GM12873 (cell line): Measurements from ENCODE around the gene RTP4.

Source experiments
- TF ChIP-seq, protein P1 (sequence below): IDR thresholded peaks from 2 replicates; pipeline ENCODE4 v1.5.1; 2012; ENCODE audit warnings: low read depth, mild to moderate bottlenecking, moderate library complexity, low read length, control low read depth; ENCODE audit not compliant: insufficient read depth; ENCODE audit errors: missing control alignments

Gene RTP4

GRCh38 chr3:187327845-187328244 is 40.3 kb upstream of the RTP4 start:
- TF ChIP-seq, protein P1, sequence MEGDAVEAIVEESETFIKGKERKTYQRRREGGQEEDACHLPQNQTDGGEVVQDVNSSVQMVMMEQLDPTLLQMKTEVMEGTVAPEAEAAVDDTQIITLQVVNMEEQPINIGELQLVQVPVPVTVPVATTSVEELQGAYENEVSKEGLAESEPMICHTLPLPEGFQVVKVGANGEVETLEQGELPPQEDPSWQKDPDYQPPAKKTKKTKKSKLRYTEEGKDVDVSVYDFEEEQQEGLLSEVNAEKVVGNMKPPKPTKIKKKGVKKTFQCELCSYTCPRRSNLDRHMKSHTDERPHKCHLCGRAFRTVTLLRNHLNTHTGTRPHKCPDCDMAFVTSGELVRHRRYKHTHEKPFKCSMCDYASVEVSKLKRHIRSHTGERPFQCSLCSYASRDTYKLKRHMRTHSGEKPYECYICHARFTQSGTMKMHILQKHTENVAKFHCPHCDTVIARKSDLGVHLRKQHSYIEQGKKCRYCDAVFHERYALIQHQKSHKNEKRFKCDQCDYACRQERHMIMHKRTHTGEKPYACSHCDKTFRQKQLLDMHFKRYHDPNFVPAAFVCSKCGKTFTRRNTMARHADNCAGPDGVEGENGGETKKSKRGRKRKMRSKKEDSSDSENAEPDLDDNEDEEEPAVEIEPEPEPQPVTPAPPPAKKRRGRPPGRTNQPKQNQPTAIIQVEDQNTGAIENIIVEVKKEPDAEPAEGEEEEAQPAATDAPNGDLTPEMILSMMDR, result no peak

- TF ChIP-seq, protein P1, result no peak
Observed at GRCh38 chr3:187328691-187329090, 39.5 kb upstream of the RTP4 start.

DNA sequence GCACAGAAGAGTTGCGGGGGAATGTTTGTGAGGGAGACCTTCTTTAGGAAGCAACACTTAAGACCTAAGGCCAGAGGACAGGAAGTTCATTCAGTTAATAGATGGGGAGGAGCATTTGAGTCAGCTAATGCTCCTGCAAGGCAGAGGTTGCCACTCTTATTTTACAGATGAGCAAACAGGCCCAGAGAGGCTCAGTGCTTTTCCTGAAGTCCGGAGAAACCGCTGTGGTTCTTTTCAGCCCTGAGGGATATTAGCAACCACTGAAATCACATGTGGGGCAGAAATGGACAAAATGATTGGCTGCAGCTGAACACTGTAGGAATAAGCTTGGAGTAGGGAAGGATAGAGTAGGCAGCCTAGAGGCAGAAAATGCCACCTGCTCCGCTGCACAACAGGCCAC is 33.3 kb upstream of the RTP4 start:
- TF ChIP-seq, protein P1, result no peak

DNA sequence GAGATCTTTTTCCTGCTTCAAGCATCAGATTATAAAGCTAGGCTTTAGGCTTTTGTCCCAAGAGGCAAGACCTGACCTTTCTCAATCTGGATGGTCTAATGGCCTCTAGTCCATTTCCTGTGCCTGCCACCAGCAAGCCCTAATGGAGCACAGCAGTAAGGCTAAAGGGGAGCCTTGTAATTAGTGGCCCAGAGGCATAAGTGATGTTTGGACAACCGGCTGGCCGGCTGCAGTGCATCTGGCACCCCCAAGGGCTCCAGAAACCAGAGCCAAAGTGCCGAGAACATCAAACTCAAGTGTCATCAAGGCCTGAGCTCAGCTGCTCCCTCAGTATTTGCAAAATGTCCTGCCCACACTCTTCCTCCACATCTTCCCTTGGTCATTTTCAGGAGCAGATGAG is 31.9 kb upstream of the RTP4 start:
- TF ChIP-seq, protein P1, result no peak

GRCh38 chr3:187340578-187340977 is 27.6 kb upstream of the RTP4 start:
- TF ChIP-seq, protein P1, result no peak

- TF ChIP-seq, protein P1, result no peak
Observed at GRCh38 chr3:187342255-187342654, 25.9 kb upstream of the RTP4 start.

GRCh38 chr3:187343670-187344069 is 24.5 kb upstream of the RTP4 start:
- TF ChIP-seq, protein P1, result no peak
